GM21367 (cell line): ENCODE measurements around the gene LPCAT2.
"Not testable (repeated sequence)": the region's sequence is repeated elsewhere in the genome, so short reads cannot be mapped to it uniquely, and the experiment has no call there.

ENCODE experiments used
- ATAC-seq: cut with Tn5 transposase; IDR thresholded peaks from one replicate; pipeline ENCODE4 v1.9.1; 2021; ENCODE audit not compliant: unreplicated experiment

LPCAT2 gene

GRCh38 chr16:55588799-55589198 is 79.9 kb downstream of the LPCAT2 start:
- ATAC-seq, result no peak

- ATAC-seq, result no peak
Measured at GRCh38 chr16:55592306-55592705, 83.4 kb downstream of the LPCAT2 start.

GRCh38 chr16:55597928-55598327 is 89.1 kb downstream of the LPCAT2 start:
- no peak for ATAC-seq

DNA sequence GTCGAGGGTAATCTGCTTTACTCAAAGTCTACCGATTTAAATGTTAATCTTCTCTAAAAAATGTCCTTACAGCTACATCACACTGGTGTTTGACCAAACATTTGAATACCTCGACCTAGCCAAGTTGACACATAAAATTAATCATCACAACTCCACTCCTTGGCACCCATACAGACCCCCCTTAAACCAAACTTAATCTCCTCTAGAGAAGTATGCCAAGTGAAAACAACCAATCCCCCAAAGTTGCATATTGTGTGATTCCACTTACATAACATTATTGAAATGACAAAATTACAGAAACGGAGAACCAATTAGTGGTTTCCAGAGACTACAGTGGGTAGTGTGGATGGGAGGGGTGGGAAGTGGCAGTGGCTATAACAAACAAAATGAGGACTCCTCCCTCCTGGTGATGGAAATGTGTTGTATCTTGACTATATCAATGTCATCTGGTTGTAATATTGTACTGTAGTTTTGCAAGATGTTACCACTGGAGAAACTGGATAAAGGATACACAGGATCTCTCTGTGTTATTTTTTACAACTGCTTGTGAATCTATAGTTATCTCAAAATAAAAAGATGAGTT is 97.0 kb downstream of the LPCAT2 start:
- no peak for ATAC-seq

- no peak for ATAC-seq
Measured at GRCh38 chr16:55613613-55614335, 104.9 kb downstream of the LPCAT2 start.

GRCh38 chr16:55615071-55615470 is 106.2 kb downstream of the LPCAT2 start:
- ATAC-seq, result no peak

DNA sequence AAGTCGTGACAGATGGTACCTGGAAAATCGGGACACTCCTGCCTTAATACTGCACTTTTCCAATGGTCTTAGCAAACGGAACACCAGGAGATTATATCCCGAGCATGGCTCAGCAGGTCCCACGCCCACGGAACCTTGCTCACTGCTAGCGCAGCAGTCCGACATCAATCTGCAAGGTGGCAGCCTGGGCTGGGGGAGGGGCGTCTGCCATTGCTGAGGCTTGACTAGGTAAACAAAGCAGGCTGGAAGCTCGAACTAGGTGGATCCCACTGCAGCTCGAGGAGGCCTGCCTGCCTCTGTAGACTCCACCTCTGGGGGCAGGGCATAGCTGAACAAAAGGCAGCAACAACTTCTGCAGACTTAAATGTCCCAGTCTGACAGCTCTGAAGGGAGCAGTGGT is 106.8 kb downstream of the LPCAT2 start:
- not testable (repeated sequence) for ATAC-seq

DNA sequence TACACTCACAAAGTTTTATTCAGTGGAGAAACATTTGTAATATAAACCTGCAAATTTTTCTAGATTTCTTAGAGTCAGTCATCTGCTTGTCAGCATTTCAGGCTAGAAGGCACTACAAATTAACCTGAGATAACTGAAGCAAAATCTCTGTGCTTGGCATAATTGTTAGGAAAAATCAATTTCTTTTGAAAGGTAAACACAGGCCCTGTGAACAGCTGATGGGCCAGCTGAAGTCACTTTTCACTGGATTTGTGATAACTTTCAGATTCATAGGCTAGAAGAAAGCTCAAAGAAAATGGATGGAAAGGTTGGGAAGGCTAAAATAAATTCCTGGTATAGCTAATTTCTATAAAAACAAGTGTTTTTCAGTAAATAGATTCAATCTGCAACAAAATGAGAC is 112.9 kb downstream of the LPCAT2 start:
- no peak for ATAC-seq

- ATAC-seq, result no peak
Measured at GRCh38 chr16:55622272-55622671, 113.4 kb downstream of the LPCAT2 start.

- no peak for ATAC-seq
Measured at GRCh38 chr16:55622930-55623561, 114.2 kb downstream of the LPCAT2 start.

DNA sequence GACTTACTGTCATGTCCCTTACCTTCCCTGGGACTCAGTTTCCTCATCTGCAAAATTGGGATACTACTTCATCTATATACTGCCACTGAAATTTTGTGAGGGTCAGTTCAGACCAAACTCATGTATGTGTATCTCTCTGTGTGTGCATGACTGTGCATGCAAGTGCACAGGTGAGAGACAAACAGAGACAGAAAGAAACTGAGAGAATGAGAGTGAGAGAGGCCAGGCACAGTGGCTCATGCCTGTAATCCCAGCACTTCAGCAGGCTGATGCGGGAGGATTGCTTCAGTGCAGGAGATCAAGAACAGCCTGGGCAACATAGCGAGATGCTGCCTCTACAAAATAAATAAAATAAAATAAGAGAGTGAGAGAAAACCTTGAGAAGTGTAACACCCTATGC is 114.8 kb downstream of the LPCAT2 start:
- no peak for ATAC-seq

GRCh38 chr16:55624696-55625095 is 115.8 kb downstream of the LPCAT2 start:
- no peak for ATAC-seq

- no peak for ATAC-seq
Measured at GRCh38 chr16:55625843-55626242, 117.0 kb downstream of the LPCAT2 start.

DNA sequence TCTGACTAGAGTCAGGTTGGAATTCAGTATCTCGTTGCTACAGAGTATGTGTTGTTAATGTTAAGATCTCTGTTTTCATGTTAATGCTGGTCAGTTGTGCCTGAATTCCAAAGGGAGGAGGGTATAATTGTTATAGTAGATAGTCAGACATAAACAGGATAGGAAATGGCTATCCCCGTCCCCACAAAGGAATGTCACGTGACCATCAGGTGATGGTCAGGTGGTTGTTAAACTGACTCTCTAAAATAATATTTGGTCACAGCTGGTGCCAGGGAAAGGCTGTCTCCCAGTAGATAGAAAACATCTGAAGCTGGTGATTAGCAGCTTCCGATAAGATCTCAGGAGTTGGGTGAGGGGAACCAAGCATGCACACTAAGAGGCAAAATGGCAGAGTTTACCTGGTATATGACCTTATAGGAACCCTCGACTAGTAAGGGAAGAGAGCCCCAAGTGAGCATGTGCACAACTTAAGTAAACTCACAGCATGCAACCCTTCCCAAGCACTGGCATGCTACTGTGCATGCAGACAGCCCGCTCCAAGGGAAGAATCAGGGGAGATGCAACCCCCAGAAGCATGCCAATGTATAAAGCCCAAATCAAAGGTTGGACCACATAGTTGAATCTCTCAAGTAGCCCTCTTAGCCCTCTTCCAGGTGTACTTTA is 119.6 kb downstream of the LPCAT2 start:
- ATAC-seq, result no peak

GRCh38 chr16:55630774-55631173 is 121.9 kb downstream of the LPCAT2 start:
- no peak for ATAC-seq

DNA sequence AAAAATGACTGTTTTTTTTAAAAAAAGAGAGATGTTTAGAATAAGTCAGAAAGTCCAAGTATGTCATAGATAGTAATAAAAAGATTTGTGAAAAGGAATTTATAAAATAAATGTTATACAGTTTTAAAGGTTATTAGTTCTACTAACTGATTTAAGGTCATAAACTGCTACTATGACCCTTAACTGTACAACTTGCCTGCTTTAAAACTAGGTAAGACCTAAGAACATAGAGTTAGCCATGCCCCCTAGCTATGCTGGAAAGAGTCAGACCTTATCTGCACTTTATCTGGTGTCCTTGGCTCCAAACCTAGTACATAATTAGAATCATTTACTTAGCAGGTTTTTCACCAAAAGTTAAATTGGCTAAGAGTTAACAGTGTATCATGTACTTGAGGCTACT is 123.4 kb downstream of the LPCAT2 start:
- ATAC-seq, result no peak

DNA sequence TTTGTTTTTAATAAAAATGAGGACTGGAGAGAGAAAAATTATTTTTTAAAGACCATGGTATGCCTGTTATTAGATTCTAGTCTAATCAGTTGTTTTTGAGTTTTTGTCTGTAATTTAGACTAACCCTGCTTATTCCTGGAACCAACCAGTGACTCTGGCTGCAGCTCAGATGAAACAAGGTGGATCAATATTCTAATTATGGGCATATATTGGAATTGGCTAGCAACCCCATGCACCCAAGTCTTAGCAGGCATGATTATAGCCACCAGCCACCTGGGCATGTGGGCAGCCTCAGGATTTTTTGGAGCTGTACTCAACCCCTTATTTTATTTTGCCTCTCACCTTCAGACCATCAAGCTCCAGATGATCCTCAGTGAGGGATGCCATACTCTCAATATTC is 125.3 kb downstream of the LPCAT2 start:
- no peak for ATAC-seq
